Measurements from ENCODE around the gene LTF. TPM values are rescaled to one million over a fixed set of nuclear protein-coding genes. Genes with fewer than 3 reads are reported as not detected.
A peak's percentile ranks its signal among the peaks of the same experiment; 100 is the strongest.

Gene LTF
- not detected for total RNA-seq

GRCh38 chr3:46464326-46465195, at the start of gene LTF:
TSS of gene LTF (minus strand) at chr3:46464905. CDS start at chr3:46464867, 38 bp downstream.
- Mint-ChIP-seq H3K27me3 (peaks cover 48% of the 10 kb centered on the region), H3K36me3 (ENCODE audit: low read depth) (no peaks in the 10 kb centered on the region), H3K27ac (no peak within 1 kb of the TSS), H3K9me3 (no peaks in the 10 kb centered on the region), H3K4me1 (no peaks in the 10 kb centered on the region), H3K4me3 (no peak within 1 kb of the TSS)
- no peak for ATAC-seq (replicated peaks)

DNA sequence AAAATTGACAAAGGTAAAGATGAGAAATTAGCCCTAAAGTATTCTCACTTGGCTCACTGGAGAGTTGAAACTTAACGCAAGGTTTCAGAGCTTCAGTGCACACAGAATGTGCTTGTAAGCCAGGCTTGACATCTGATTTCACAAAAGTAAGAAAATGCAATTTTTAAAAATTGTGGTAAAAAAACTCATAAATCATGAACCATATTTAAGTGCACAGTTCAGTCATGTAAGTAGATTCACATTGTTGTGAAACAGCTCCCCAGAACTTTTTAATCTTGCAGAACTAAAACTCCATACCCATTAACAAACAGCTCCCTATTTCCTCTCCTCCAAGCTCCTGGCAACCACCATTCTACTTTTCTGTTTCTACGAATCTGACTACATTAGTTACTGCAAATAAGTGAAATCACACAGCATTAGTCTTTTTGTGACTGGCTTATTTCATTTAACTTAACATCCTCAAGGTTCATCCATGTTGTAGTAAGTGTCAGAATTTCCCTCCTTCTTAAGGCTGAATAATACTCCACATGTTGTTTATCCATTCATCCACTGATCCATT, 47.6 kb upstream of the LTF start:
- peaks cover 10% of the 10 kb centered on the region for H3K27me3 Mint-ChIP-seq
- no peak overlapping the region for H3K27ac Mint-ChIP-seq
- no peaks in the 10 kb centered on the region for H3K9me3 Mint-ChIP-seq
- ATAC-seq (replicated peaks): no peak
- H3K4me1 Mint-ChIP-seq: peaks cover 5% of the 10 kb centered on the region
- H3K4me3 Mint-ChIP-seq: no peak overlapping the region
- H3K36me3 Mint-ChIP-seq (ENCODE audit: low read depth): no peaks in the 10 kb centered on the region

DNA sequence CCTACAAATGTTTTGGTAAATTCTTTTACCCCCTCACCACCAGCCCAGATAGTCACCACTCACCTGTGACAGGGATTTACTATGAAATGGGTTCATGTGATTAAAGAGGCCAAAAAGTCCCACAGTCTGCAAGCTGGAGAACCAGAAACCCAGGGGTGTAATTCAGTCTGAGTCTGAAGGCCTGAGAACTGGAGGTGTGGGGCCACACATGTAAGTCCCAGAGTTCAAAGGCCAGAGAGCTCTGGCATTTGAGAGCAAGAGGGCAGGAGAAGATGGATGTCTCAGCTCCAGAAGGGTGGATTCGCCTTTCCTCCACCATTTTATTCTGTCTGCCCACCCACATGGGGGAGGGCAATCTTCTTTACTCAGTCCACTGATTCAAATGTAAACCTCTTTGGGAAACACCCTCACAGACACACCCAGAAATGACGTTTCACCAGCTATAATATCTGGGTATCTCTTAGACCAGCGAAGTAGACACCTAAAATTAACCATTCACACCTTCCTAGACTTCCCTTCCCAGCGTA, 45.0 kb upstream of the LTF start:
- no peaks in the 10 kb centered on the region for H3K9me3 Mint-ChIP-seq

DNA sequence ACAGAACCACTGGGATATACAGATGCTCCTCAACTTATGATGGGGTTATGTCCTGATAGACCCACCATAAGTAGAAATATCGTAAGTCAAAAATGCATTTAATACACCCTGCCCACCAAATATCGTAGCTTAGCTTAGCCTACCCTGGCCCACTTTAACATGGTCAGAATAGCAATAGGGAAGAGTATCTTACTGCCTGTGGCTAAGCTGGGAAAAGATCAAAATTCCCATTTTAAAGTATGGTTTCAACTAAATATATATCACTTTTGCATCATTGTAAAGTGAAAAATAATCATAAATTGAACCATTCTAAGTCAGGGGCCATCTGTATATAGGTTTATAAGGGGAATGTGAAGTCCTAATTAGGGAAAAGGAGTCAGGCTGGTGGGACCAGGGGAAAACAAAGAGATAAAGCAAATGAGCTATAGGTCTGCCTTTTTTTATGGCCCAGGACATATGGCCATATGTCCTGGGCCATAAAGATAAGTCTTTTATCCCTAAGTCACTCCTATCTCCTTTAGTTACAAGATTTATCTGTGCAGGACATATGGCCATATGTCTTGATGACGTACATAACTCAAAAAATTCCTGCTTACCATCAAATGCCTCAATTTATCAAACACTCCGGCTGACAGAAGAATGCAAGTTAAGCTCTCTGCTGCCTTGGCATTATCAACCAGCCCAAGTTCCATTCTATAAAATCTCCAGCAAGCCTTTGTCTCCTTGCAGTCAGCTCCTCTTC, 44.3 kb upstream of the LTF start:
- Mint-ChIP-seq H3K9me3 (no peaks in the 10 kb centered on the region), H3K36me3 (ENCODE audit: low read depth) (no peaks in the 10 kb centered on the region), H3K27ac (no peak overlapping the region), H3K4me3 (no peak overlapping the region), H3K27me3 (peaks cover 10% of the 10 kb centered on the region), H3K4me1 (peaks cover 12% of the 10 kb centered on the region)
- no peak for ATAC-seq (replicated peaks)

More for the DNA sequence above, 45.0 kb upstream of the LTF start:
- Mint-ChIP-seq H3K36me3 (ENCODE audit: low read depth) (no peaks in the 10 kb centered on the region), H3K4me3 (no peak overlapping the region), H3K27me3 (peaks cover 10% of the 10 kb centered on the region), H3K4me1 (peaks cover 12% of the 10 kb centered on the region), H3K27ac (no peak overlapping the region)
- no peak for ATAC-seq (replicated peaks)

- Mint-ChIP-seq H3K27me3 (peaks cover 3% of the 10 kb centered on the region), H3K36me3 (ENCODE audit: low read depth) (no peaks in the 10 kb centered on the region), H3K4me1 (peaks cover 8% of the 10 kb centered on the region), H3K4me3 (no peak overlapping the region), H3K9me3 (no peaks in the 10 kb centered on the region), H3K27ac (no peak overlapping the region)
- ATAC-seq (replicated peaks): no peak
These were observed 41.8 kb upstream of the LTF start for GRCh38 chr3:46506526-46506925.

- Mint-ChIP-seq H3K4me3 (no peak overlapping the region), H3K9me3 (no peaks in the 10 kb centered on the region), H3K27me3 (no peaks in the 10 kb centered on the region), H3K36me3 (ENCODE audit: low read depth) (no peaks in the 10 kb centered on the region), H3K27ac (no peak overlapping the region), H3K4me1 (peaks cover 8% of the 10 kb centered on the region)
- ATAC-seq (replicated peaks): no peak
These were observed 41.2 kb upstream of the LTF start for GRCh38 chr3:46505953-46506352.

GRCh38 chr3:46504789-46505188, 40.1 kb upstream of the LTF start:
- H3K4me1 Mint-ChIP-seq: peaks cover 8% of the 10 kb centered on the region
- H3K27me3 Mint-ChIP-seq: no peaks in the 10 kb centered on the region

GRCh38 chr3:46503200-46503874, 38.6 kb upstream of the LTF start:
- peaks cover 8% of the 10 kb centered on the region for H3K4me1 Mint-ChIP-seq
- no peak for ATAC-seq (replicated peaks)
- no peak overlapping the region for H3K27ac Mint-ChIP-seq
- H3K36me3 Mint-ChIP-seq (ENCODE audit: low read depth): no peaks in the 10 kb centered on the region
- no peak overlapping the region for H3K4me3 Mint-ChIP-seq
- no peaks in the 10 kb centered on the region for H3K9me3 Mint-ChIP-seq
- H3K27me3 Mint-ChIP-seq: no peaks in the 10 kb centered on the region

More at GRCh38 chr3:46504789-46505188, 40.1 kb upstream of the LTF start:
- peak; percentile 45 for ATAC-seq (replicated peaks)
- Mint-ChIP-seq H3K4me3 (no peak overlapping the region), H3K36me3 (ENCODE audit: low read depth) (no peaks in the 10 kb centered on the region), H3K27ac (no peak overlapping the region), H3K9me3 (no peaks in the 10 kb centered on the region)

GRCh38 chr3:46501702-46502101, 37.0 kb upstream of the LTF start:
- ATAC-seq (replicated peaks): no peak
- H3K4me1 Mint-ChIP-seq: peaks cover 8% of the 10 kb centered on the region
- H3K36me3 Mint-ChIP-seq (ENCODE audit: low read depth): no peaks in the 10 kb centered on the region
- H3K9me3 Mint-ChIP-seq: no peaks in the 10 kb centered on the region
- no peaks in the 10 kb centered on the region for H3K27me3 Mint-ChIP-seq
- H3K27ac Mint-ChIP-seq: no peak overlapping the region
- H3K4me3 Mint-ChIP-seq: no peak overlapping the region

DNA sequence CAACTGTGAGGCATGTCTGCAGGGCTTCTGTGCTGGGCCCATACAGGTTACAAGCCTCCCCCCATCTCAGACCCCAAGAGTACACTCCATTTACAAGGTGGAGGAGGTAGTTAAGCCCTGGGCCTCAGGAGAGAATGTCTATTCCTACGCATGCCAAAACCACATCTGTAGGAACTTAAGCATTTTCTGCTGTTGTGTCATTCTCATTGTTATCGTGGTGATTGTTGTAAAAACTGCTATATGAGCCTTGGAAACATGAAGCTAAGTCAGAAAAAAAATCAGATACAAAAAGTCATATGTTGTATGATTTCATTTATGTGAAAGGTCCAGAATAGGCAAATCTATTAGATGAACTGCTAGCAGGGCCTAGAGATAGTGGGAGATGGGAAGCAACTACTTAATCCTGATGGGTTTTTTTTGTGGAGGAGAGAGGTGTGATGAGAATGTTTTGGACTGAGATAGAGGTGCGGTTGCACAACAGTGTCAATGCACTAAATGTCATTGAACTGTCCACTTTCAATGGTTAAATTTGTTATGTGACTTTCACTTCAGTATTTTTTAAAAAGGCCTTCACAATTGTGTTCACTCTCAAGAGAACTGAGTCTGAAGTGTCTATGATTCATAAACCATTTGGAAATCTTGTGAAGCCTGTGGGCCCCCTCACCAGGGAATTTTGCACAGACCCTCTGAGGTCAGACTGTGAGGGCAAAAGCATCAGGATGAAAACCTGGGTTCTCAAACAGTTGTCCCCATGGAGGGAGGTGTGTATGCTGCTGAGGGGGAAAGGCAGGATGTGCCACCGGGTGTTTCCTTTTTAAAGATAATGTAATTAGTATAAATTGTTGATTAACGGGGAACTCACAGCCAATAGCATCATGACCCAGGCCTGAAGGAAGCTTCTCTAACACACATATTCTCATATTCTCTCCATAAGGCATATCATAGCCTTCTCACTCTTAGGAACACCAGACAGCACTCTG, 36.2 kb upstream of the LTF start:
- H3K4me1 Mint-ChIP-seq: peaks cover 8% of the 10 kb centered on the region
- H3K36me3 Mint-ChIP-seq (ENCODE audit: low read depth): no peaks in the 10 kb centered on the region
- ATAC-seq (replicated peaks): no peak
- no peak overlapping the region for H3K27ac Mint-ChIP-seq
- H3K27me3 Mint-ChIP-seq: no peaks in the 10 kb centered on the region
- H3K9me3 Mint-ChIP-seq: no peaks in the 10 kb centered on the region
- no peak overlapping the region for H3K4me3 Mint-ChIP-seq

GRCh38 chr3:46498916-46499519, 34.3 kb upstream of the LTF start:
- ATAC-seq (replicated peaks): no peak
- Mint-ChIP-seq H3K4me1 (no peaks in the 10 kb centered on the region), H3K36me3 (ENCODE audit: low read depth) (no peaks in the 10 kb centered on the region), H3K27me3 (no peaks in the 10 kb centered on the region), H3K27ac (no peak overlapping the region), H3K9me3 (no peaks in the 10 kb centered on the region), H3K4me3 (no peak overlapping the region)

GRCh38 chr3:46497556-46498265, 33.0 kb upstream of the LTF start, which contains the start of gene RTP3:
TSS of gene RTP3 (plus strand) at chr3:46497976. CDS start at chr3:46498063, 87 bp downstream.
- H3K27me3 Mint-ChIP-seq: no peaks in the 10 kb centered on the region
- H3K9me3 Mint-ChIP-seq: no peaks in the 10 kb centered on the region
- ATAC-seq (replicated peaks): no peak
- no peak within 1 kb of the TSS for H3K4me3 Mint-ChIP-seq
- H3K27ac Mint-ChIP-seq: no peak within 1 kb of the TSS
- no peaks in the 10 kb centered on the region for H3K4me1 Mint-ChIP-seq
- H3K36me3 Mint-ChIP-seq (ENCODE audit: low read depth): no peaks in the 10 kb centered on the region

All from activated T-helper 17 cell treated with anti-CD3 and anti-CD28 coated beads, Interleukin-2, amount 50 U/mL, for 72 hours (primary cell).